Calu3 (cell line): ENCODE data around the gene TRIP13. TPM values are rescaled to one million over a fixed set of nuclear protein-coding genes. Genes with fewer than 3 reads are reported as not detected.
"Not testable (repeated sequence)": the region's sequence is repeated elsewhere in the genome, so short reads cannot be mapped to it uniquely, and the experiment has no call there.

Source experiments
- BruUV-seq: library from RNA; stranded (reverse); fragments of 400-500 nt; replicated peaks from 2 replicates; lab custom pipeline; 2021; lab: Mats Ljungman, UMichigan
- CTCF ChIA-PET: fragments of 300-600 bp; sonication (Branson Sonifier 250); formaldehyde crosslinking; loops from one replicate; lab custom pipeline; 2022; ENCODE audit warnings: antibody characterized with exemption; lab: Charles Lee
- DNase-seq: peaks from one replicate; pipeline ENCODE4 v3.0.0; 2022
- H3K27ac Mint-ChIP-seq: one replicate; pipeline ENCODE4 v1.8.0; 2022; ENCODE audit warnings: mixed read lengths; ENCODE audit not compliant: unreplicated experiment
- H3K27me3 Mint-ChIP-seq: one replicate; pipeline ENCODE4 v1.8.0; 2022; ENCODE audit warnings: mixed read lengths; ENCODE audit not compliant: unreplicated experiment
- H3K36me3 Mint-ChIP-seq: one replicate; pipeline ENCODE4 v1.8.0; 2022; ENCODE audit warnings: mild to moderate bottlenecking, moderate library complexity, mixed read lengths; ENCODE audit not compliant: insufficient read depth, unreplicated experiment
- H3K4me1 Mint-ChIP-seq: one replicate; pipeline ENCODE4 v1.8.0; 2022; ENCODE audit warnings: mild to moderate bottlenecking, low read depth, mixed read lengths; ENCODE audit not compliant: unreplicated experiment
- H3K4me3 Mint-ChIP-seq: one replicate; pipeline ENCODE4 v1.8.0; 2022; ENCODE audit warnings: mild to moderate bottlenecking, low read depth, moderate library complexity, mixed read lengths; ENCODE audit not compliant: unreplicated experiment
- H3K9me3 Mint-ChIP-seq: one replicate; pipeline ENCODE4 v1.8.0; 2022; ENCODE audit warnings: low read depth, mixed read lengths; ENCODE audit not compliant: unreplicated experiment
- intact Hi-C: fragments of 100-400 bp; cut with micrococcal nuclease; formaldehyde crosslinking; loops from one replicate; pipeline ENCODE4 v1.10.0; 2022; ENCODE audit not compliant: unreplicated experiment
- total RNA-seq: library from RNA; stranded (reverse); gene quantifications from 2 replicates; pipeline ENCODE4 v1.2.3, GENCODE V29; 2022
- TF ChIP-seq, protein P1 (sequence below): fragments of 200-600 bp; IDR thresholded peaks from one replicate; pipeline ENCODE4 v1.8.0; 2022; ENCODE audit warnings: antibody characterized with exemption; ENCODE audit not compliant: unreplicated experiment

The TRIP13 gene
- total RNA-seq, 1 experiment from 2014 or later: 29.9 TPM

- Mint-ChIP-seq H3K36me3 (no peaks in the 10 kb centered on the region), H3K4me3 (no peak overlapping the region), H3K4me1 (no peaks in the 10 kb centered on the region), H3K9me3 (no peaks in the 10 kb centered on the region), H3K27me3 (peaks cover 45% of the 10 kb centered on the region), H3K27ac (no peak overlapping the region)
- CTCF ChIA-PET: no interaction called here
- DNase-seq: no peak
- intact Hi-C loops: no loop called here
- TF ChIP-seq, protein P1, sequence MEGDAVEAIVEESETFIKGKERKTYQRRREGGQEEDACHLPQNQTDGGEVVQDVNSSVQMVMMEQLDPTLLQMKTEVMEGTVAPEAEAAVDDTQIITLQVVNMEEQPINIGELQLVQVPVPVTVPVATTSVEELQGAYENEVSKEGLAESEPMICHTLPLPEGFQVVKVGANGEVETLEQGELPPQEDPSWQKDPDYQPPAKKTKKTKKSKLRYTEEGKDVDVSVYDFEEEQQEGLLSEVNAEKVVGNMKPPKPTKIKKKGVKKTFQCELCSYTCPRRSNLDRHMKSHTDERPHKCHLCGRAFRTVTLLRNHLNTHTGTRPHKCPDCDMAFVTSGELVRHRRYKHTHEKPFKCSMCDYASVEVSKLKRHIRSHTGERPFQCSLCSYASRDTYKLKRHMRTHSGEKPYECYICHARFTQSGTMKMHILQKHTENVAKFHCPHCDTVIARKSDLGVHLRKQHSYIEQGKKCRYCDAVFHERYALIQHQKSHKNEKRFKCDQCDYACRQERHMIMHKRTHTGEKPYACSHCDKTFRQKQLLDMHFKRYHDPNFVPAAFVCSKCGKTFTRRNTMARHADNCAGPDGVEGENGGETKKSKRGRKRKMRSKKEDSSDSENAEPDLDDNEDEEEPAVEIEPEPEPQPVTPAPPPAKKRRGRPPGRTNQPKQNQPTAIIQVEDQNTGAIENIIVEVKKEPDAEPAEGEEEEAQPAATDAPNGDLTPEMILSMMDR: no peak
- BruUV-seq: no TSS peak
These were observed 40.1 kb downstream of the TRIP13 start for GRCh38 chr5:932628-933250.

GRCh38 chr5:933251-933861, 40.7 kb downstream of the TRIP13 start:
- Mint-ChIP-seq H3K4me1 (no peaks in the 10 kb centered on the region), H3K27me3 (peaks cover 45% of the 10 kb centered on the region), H3K9me3 (no peaks in the 10 kb centered on the region), H3K36me3 (no peaks in the 10 kb centered on the region), H3K27ac (no peak overlapping the region), H3K4me3 (no peak overlapping the region)
- intact Hi-C loops: no loop called here
- TF ChIP-seq, protein P1: no peak
- no TSS peak for BruUV-seq
- no peak for DNase-seq
- CTCF ChIA-PET: no interaction called here

- peaks cover 45% of the 10 kb centered on the region for H3K27me3 Mint-ChIP-seq
- H3K9me3 Mint-ChIP-seq, H3K4me3 Mint-ChIP-seq, BruUV-seq, intact Hi-C loops, H3K27ac Mint-ChIP-seq, H3K36me3 Mint-ChIP-seq, H3K4me1 Mint-ChIP-seq, DNase-seq: not testable (repeated sequence)
- CTCF ChIA-PET: interaction anchor here (0.7 to 1.6 kb wide), 3 partner anchors 72 to 233 kb away, joined by 3 read pairs; no protein-coding TSS in a partner anchor
These were observed 41.3 kb downstream of the TRIP13 start for GRCh38 chr5:933951-934350.

- CTCF ChIA-PET: interaction anchor here (0.7 to 1.6 kb wide), 3 partner anchors 72 to 233 kb away, joined by 3 read pairs; no protein-coding TSS in a partner anchor
- not testable (repeated sequence) for BruUV-seq
These were observed 41.8 kb downstream of the TRIP13 start for GRCh38 chr5:934381-934967.

GRCh38 chr5:935510-936084, 42.9 kb downstream of the TRIP13 start:
- Mint-ChIP-seq H3K4me1 (no peaks in the 10 kb centered on the region), H3K27ac (no peak overlapping the region), H3K27me3 (peaks cover 47% of the 10 kb centered on the region), H3K36me3 (no peaks in the 10 kb centered on the region), H3K4me3 (no peak overlapping the region), H3K9me3 (no peaks in the 10 kb centered on the region)
- CTCF ChIA-PET: no interaction called here
- TF ChIP-seq, protein P1: no peak
- intact Hi-C loops: no loop called here
- no peak for DNase-seq
- no TSS peak for BruUV-seq

More at GRCh38 chr5:934381-934967, 41.8 kb downstream of the TRIP13 start:
- H3K36me3 Mint-ChIP-seq, DNase-seq, H3K27ac Mint-ChIP-seq, H3K4me3 Mint-ChIP-seq, H3K4me1 Mint-ChIP-seq, intact Hi-C loops, H3K9me3 Mint-ChIP-seq: not testable (repeated sequence)
- H3K27me3 Mint-ChIP-seq: peaks cover 45% of the 10 kb centered on the region
